Cardiac fibroblast (primary cell): Measurements from ENCODE around the gene ATP1A2.

Experiments
- DNase-seq, 2 donors: peaks; one replicate each; pipeline versions ENCODE4 v3.0.0 to v3.0.0-alpha.2; 2010; ENCODE audit warnings: low read depth in 2 of 2
- H3K4me3 ChIP-seq, 2 donors: replicated peaks in 1 of 2; 1 replicate in 1 of 2; 2 replicates in 1 of 2; pipeline ENCODE4 v1.5.1; 2011; ENCODE audit warnings: low read depth in 2 of 2, low read length in 2 of 2, mild to moderate bottlenecking in 2 of 2, moderate library complexity in 1 of 2
- CTCF ChIP-seq: IDR thresholded peaks from one replicate; pipeline ENCODE4 v1.5.1; 2011; ENCODE audit warnings: low read depth, mild to moderate bottlenecking, low read length, inconsistent platforms

Gene ATP1A2

GRCh38 chr1:160131803-160132565 lies 16.4 kb downstream of the ATP1A2 start:
- no peak for TF ChIP-seq CTCF
- H3K4me3 ChIP-seq: no peak overlapping the region
- DNase-seq: no peak

- TF ChIP-seq CTCF: no peak
- no peak for DNase-seq
- no peak overlapping the region for H3K4me3 ChIP-seq
Observed at GRCh38 chr1:160133990-160134770, 18.6 kb downstream of the ATP1A2 start.

- no peak for TF ChIP-seq CTCF
- DNase-seq: no peak
Observed at GRCh38 chr1:160134791-160135572, 19.4 kb downstream of the ATP1A2 start.

GRCh38 chr1:160136121-160136925 lies 20.8 kb downstream of the ATP1A2 start:
- TF ChIP-seq CTCF: no peak
- no peak for DNase-seq
- no peak overlapping the region for H3K4me3 ChIP-seq

More at GRCh38 chr1:160134791-160135572, 19.4 kb downstream of the ATP1A2 start:
- H3K4me3 ChIP-seq: no peak overlapping the region

GRCh38 chr1:160136926-160137200 lies 21.3 kb downstream of the ATP1A2 start:
- TF ChIP-seq CTCF: no peak
- no peak overlapping the region for H3K4me3 ChIP-seq
- DNase-seq: no peak

- no peak overlapping the region for H3K4me3 ChIP-seq
- no peak for DNase-seq
- TF ChIP-seq CTCF: no peak
Observed at GRCh38 chr1:160137216-160137862, 21.8 kb downstream of the ATP1A2 start.
